HG03095 (cell line): ENCODE data around the gene RABGAP1.

Experiments used
- ATAC-seq: cut with Tn5 transposase; IDR thresholded peaks from one replicate; pipeline ENCODE4 v1.9.1; 2021; ENCODE audit warnings: moderate library complexity; ENCODE audit not compliant: unreplicated experiment

Gene RABGAP1

DNA sequence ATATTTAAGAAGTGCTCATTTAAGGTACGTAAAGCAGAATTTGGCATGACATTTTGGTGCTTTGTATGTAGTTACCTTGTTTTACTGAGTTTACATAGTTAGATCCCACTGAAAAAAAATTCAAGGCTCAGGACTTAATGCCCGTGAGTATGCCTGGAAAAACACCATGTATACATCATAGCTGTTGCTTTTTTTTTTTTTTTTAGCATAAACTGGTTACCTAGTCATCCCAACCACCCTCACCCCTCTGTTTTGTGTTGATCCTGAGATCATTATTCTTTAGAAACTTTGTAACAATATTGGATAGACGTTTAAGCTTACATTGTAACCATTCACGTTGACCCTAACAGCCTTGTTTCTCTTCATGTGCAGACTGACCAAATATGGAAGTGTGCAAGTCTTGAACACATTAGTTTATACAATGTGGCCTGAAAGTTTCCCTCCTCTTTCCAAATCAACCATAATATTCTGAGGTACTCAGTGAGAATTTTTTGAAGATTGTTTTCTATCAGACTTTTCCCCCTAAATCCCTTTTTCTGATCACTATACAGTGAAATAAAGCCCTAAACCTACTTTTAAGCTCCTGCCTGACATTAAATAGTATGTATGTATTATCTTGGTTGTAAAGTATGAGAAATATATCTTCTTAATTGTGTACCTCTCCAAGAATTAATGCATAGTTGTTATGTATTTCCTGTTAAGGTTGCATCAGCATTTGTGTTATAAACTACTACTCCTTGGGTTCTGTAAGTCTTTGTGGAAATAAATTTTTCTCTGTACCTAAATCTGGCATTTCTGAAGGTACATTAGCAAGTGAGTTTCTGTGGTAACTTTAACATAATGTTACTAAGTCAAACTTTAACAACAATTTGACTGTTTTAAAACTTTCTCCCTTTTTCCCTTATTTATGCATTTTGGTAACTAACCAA, 4.4 kb downstream of the RABGAP1 start:
- ATAC-seq: no peak

DNA sequence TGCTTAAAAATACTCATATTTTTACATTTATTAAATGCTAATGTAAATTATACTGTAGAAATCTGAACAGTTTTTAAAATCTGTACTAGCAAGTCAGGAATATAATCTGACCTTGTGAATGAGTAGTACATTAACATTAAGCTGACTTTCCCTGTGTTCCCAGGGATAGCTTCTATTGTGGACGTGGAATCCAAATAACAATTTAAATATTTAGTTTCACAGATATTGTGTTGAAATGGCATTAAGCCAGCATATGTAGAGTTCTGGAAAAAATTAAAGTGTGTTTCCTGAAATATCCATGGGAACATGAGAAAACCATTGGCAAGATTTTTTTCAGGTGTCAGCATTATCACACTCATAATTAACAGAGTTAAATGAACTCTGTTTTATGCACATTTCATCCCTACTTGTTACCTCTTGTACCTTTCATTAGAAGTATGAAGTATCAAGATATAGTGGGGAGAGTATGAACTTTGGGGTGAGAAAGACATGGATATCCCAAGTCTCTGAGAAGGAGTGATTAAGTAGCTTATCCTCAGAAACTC, 5.7 kb downstream of the RABGAP1 start:
- no peak for ATAC-seq

DNA sequence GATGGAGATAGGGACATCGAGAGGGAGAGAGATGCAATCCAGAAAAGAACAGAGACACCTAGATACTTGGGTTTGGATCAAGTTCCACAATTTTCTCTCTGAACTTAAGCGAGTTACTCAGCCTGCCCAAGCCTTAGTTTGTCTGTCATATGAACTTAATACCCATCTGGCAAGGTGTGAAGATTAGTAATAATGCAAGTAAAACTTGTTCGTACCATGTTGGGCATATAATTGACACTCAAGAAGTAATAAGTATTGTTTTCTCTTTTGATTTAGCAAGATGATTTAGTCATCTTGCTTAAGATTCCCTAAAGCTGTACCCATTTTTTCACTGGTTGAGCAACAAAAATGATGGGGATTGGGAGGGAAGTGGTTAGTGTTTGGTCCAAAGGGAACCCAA, 7.5 kb downstream of the RABGAP1 start:
- no peak for ATAC-seq

DNA sequence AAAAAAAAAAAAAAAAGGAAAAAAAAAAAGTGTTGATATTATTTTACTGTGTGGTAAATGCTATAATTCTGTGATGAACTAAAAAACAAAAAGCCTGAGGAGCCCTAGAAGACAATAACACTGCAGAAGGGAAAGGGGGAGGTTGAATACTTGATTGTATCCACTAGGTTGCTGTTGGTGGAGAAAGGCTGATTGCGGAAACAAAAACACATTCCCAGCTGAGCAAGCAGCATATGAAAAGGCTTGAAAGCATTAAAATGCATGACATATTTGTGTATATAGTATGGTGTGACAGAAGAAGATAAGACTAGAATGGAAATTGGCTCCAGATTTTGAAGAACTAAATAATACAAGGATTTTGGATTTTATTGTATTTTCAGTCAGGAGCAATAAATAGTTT, 8.9 kb downstream of the RABGAP1 start:
- ATAC-seq: no peak

DNA sequence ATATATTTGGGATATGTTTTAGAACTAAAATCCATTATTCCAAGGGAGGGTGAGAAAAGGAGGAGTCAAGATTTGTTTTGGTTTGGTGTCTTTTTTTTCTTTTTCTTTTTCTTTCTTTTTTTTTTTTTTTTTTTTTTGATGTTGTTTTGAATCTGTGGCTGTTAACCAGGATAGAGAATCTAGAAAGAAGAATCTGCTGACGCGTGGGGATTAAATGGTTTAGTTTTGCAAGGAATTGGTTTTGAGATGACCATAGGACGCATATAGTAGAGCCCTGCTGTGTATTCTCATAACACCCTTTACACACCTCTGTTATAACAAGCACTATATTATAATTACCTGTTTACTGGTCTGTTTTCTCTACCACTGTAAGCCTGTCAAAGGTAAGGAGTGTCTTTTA, 9.4 kb downstream of the RABGAP1 start:
- ATAC-seq: no peak

DNA sequence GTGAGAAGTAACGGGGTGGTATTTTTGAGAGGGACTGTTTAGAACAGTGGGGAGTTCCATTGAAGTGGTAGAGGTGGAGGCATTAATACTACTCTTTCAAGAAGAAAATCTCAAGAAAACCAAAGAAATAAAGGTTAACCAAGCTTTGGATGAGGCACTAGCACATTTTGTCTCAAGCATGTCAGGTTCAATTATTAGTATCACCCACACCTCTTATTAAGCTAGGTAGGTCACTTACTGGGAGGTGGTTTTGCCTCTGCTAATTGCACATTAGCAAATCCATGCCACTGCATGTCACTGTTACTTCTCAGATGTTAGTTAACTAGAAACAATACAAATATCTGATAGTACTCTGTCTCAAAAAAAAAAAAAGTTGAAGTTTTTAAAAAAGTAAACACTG, 10.2 kb downstream of the RABGAP1 start:
- ATAC-seq: no peak

DNA sequence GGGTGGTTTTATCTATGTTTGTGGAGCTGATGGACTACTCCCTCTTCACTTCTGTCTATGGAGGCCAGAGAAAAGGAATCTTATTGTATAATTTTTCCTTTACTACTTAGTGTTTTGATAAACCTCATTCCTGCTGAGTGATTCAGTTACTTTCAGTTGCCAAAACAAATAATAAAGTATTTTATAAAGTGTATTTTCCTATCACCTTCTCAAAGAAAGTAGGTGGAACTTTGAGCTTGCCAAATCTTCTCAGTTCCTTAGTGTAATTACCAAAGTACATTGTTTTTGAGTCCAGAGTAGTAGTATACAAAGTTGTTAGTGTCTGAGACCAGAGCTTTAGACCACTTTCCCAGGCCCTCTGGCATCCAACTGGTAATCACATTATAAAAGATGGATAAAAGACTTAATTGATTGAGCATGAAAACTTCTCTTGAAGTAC, 13.5 kb downstream of the RABGAP1 start:
- no peak for ATAC-seq

DNA sequence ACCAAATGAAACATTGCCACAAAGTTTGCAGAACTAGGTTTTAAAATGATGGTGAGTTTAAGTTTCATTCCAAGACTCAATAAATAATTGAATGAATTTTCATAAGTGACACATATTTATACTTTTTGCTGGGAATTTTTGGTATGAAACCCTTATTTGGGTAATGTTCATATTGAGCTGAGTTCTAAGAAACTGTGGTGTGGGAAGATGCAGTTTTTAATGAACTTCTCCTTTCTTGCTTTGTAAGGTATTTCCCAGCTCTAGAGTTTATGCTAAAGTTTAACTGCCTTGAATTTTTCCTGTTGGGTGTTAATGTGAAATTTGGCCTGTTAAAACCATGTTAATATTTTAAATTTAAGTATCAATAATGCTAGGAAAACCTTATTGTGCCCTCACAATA, 15.1 kb downstream of the RABGAP1 start:
- no peak for ATAC-seq

DNA sequence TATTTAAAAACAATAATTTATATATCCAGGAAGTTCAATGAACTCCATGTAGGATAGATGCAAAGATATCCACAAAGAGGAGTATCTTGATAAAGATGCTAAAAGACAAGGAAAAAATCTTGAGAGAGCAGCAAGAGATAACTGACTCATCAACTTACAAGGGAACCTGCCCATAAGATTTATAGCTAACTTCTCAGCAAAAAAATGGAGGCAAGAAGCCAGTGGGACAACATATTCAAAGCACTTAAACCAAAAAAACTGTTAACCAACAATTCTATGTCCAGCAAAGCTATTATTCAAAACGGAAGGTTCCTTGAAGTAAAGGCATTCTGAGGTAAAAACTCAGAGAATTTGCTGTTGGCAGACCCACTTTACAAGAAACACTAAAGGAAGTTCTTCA, 20.3 kb downstream of the RABGAP1 start:
- no peak for ATAC-seq

DNA sequence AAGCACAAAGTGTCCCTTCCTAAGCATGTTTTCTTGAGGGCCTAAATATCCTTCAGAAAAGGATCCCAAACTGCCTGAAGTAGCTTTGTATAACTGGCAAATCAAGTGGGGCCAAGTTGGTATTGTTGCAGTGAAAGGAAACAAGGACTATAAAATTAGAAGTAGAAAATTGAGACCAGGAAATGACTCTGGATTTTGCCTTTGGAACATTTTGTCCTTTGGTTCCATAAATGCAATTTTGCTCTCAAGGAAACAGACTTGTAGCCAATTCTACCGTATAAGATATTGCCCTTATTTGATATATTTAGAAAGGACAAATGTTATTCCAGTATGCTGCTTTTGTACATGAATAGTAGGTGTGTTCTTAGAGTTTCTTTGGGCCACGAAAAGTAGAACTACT, 34.4 kb downstream of the RABGAP1 start:
- no peak for ATAC-seq

DNA sequence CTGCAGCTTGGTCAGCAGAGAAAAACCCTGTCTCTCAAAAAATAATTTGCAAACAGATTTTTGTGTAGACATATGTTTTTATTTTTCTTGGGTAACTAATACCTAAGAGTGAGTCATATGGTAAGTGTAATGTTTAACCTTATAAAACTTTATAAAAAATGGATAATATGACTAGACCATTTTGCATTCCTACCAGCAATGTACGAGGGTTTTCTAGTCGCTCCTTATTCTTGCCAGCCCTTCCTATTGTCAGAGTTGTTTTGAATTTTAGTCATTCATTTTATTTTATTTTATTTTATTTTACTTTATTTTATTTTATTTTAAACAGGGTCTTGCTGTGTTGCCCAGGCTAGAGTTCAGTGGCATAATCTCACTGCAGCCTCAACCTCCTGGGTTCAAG, 37.8 kb downstream of the RABGAP1 start:
- no peak for ATAC-seq

DNA sequence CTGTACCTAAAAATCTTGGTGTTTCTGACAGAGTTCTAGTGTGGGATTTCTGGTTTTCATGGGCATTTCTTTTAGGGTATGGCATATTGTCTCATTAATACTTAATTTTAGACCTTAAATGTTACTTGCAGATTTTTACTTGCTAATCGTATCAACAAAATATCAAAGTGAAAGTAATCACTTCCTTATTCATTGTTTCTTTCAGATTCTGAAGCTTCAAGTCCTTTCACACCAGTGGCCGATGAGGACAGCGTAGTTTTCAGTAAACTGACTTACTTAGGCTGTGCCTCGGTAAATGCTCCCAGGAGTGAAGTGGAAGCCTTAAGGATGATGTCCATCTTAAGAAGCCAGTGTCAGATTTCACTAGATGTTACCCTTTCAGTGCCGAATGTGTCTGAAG, 45.2 kb downstream of the RABGAP1 start:
- no peak for ATAC-seq

DNA sequence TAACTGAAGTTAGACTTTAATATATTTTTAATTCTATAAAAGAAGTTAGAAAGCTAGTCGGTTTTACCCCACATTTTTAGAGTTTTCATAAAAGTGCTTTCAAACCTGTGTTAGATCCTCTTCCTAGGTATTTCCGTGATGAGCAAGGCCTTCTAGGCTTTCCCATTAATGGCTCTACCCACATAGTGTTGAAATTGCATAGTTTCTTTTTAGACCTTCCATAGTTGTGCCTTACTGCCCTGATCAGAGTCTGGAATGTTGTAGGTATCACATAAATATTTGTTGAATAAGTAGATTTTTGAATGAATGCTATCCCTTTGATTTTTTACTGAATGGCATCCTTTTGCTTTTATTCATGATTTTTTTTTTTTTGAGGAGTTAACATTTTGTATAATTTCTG, 47.3 kb downstream of the RABGAP1 start:
- no peak for ATAC-seq

DNA sequence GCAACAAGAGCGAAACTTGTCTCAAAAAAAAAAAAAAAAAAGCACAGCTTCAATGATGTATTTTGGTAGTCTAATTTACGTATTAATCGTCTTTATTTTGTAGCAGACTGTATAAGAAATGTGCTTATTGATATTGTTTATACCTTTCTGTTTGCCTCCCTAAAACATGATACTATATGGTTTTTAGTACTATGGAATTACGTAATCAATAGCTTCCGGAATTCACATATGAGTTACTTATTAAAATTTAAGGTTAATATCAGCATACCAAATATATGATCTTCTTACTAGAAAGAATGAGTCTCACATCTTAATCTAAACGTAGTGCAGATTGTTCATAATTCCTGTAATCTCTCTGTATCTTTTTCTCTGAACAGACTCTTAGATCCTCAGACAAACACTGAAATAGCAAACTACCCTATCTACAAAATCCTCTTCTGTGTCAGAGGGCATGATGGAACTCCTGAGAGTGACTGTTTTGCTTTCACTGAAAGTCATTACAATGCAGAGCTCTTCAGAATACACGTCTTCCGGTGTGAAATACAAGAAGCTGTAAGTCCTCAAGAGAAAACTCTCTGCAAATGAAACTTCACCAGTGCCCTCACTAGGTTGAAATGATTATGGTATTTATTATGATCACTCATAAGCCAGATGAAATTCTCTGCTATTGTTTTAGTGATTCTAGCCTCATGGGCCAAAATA, 48.3 kb downstream of the RABGAP1 start:
- ATAC-seq: peak; percentile 68

DNA sequence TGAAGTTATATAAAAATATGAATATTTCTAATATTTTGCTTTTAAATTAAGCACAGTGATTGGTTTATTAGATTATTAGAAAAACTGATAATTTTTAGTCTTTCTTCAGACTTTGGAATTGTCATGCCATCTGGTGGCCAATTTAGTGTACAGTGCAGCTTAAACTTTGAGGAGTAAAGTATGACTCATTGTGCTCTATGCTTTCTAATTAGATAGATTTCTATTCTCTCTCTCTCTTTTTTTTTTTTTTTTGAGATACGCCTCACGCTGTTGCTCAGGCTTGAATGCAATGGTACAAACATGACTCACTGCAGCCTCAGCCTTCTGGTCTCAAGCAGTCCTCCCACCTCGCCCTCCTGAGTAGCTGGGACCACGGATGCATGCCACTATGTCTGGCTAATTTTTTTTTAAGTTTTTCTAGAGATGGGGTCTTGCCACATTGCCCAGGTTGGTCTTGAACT, 50.6 kb downstream of the RABGAP1 start:
- ATAC-seq: no peak

DNA sequence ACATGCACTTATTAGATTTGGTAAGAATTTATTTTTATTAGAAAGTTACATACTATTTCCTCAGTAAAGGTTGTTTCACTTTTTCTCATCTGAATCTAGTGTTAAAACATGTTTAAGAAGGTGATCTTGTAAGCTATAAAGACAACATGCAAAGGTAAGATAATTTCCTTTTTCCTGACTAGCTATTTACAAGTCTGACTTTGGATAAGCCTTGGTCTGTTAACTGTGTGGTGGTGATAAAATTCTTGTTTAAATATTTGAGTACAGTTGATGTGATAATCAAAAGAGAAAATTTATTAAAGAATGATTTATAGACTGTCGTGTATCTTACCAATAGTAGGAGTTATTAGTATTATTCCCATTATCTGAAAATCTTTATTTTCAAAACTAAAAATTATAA, 55.8 kb downstream of the RABGAP1 start:
- ATAC-seq: no peak

DNA sequence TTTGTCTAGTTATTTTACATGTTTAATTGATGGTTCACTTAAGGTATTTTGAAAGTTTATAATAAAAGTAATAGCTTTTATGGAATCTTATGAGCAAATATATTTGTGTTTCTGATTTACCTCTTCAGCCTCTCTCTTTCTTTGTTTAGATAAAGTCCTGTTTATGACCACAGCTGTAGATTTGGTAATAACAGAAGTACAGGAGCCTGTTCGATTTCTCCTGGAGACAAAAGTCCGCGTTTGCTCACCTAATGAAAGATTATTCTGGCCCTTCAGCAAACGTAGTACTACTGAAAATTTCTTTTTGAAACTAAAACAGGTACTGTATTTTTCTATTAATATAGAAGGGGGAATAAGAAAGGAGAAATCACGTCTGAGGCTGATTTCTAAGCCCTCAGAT, 57.6 kb downstream of the RABGAP1 start:
- ATAC-seq: no peak

DNA sequence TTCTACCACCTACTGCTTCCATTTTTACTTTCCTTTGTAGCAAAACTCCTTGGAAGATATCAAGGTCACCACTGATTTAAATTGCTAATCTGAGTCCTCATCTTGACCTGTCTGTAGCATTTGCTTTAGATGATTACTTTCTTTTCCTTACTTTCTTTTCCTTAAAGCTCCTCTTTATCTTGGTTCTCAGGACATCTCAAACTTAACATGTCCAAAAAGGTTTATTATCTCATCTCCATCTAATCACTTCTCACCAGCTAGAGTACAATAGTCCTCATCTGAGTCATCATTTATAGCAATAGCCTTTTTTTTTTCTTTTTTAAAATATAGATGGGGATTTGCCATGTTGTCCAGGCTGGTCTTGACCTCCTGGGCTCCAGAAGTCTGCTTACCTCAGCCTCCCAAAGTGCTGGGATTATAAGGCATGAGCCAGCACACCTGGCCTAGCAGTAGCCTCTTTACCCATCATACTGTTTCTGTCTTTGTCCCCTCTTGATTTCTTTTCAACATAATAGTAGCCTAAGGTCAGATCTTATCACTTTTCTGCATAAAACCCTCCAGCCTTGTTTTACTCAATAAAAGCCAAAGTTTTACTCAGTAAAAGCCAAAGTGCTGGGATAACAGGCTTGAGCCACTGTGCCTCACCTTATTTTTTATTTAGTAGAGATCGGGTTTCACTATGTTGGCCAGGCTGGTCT, 59.7 kb downstream of the RABGAP1 start:
- ATAC-seq: no peak

DNA sequence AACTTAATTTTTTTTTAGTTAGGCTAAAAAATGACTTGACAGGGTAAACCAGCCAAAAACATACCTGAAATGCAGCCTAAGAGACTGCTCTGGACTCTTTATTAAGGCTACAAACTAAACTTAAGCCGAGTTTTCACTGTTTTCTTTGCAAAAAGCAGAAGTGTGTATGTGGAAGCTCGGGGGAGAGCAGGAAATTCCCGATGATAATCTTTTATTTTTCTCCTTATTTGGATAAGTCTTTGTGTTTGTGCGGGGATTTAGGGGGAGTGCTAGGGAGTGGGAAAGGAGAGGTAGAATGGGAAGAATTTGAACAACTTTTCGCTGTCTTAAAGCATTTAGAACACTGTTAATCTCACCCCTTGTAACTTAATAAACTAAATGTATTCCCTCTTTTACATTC, 61.9 kb downstream of the RABGAP1 start:
- ATAC-seq: no peak

DNA sequence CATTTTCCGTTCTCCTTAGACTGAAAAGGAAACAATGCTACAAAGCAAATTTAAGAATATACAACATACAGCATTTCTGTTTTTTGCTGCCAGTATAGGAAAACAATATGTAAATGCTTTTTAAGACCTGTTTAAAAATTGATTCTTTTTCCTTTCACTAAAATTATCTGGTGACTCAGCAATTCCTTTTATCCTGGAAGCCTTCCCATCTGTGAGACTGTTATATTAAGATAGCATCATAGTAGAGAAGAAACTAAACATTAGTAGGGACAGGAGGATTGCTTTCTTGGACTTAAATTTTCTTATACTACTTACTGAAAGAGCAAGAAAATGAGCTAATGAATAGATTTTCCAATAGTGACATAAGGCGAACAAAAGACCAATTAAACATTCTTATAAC, 62.6 kb downstream of the RABGAP1 start:
- no peak for ATAC-seq

DNA sequence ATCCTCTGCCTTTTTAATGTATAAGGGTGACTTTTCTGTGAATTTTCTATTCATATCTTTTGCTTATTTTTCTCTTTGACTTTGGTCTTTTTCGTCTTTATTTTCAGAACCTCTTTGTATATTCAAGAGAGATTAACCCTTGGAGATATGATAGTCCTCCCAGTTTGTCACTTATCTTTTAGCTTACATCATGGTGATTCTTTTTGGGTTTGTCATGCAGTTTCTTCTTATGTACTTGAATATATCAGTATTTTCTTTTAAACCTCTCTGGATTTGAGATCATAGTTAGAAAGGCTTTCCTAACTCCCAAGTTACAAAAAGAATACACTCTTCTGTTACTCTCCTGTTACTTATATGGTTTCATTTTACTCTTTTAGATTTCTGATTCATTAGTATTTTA, 65.1 kb downstream of the RABGAP1 start:
- ATAC-seq: no peak
